Keratinocyte (primary cell): ENCODE results near the gene TM2D3. TPM values are rescaled to one million over a fixed set of nuclear protein-coding genes. Genes with fewer than 3 reads are reported as not detected.

Experiments
- DNase-seq: peaks from one replicate; pipeline ENCODE4 v3.0.0-alpha.2; 2011; ENCODE audit warnings: low read depth, missing footprints, low spot score
- FAIRE-seq: peaks from 2 replicates; lab custom pipeline; 2011; peaks lifted over from hg19 to GRCh38; lab: Jason Lieb, UNC
- H2AFZ ChIP-seq: 2 replicates; pipeline ENCODE4 v1.6.0; 2012; ENCODE audit warnings: low read length, control low read depth, inconsistent platforms; ENCODE audit not compliant: control insufficient read depth
- H3K27ac ChIP-seq: 2 replicates; pipeline ENCODE4 v1.5.1; 2011; ENCODE audit warnings: low read length; ENCODE audit not compliant: control insufficient read depth, insufficient read depth
- H3K27me3 ChIP-seq: 3 replicates; pipeline ENCODE4 v1.6.0; 2011; ENCODE audit warnings: low read length; ENCODE audit not compliant: control insufficient read depth, insufficient read depth; ENCODE audit errors: extremely low read depth
- H3K36me3 ChIP-seq, 2 experiments: 2 replicates in 1 of 2; 3 replicates in 1 of 2; pipeline ENCODE4 v1.5.1; 2011; ENCODE audit warnings: low read length in 2 of 2, mild to moderate bottlenecking in 1 of 2; ENCODE audit not compliant: control insufficient read depth in 2 of 2, insufficient read depth in 2 of 2; ENCODE audit errors: extremely low read depth in 1 of 2
- H3K4me1 ChIP-seq: 3 replicates; pipeline ENCODE4 v1.5.1; 2011; ENCODE audit warnings: low read length; ENCODE audit not compliant: control insufficient read depth, insufficient read depth; ENCODE audit errors: extremely low read depth
- H3K4me2 ChIP-seq: 3 replicates; pipeline ENCODE4 v1.6.0; 2011; ENCODE audit warnings: low read depth, low read length; ENCODE audit not compliant: control insufficient read depth, insufficient read depth; ENCODE audit errors: extremely low read depth
- H3K4me3 ChIP-seq, 3 experiments: fragments of 200-600 bp in 1 of 3; sonication (generic) in 1 of 3; 2 replicates in 2 of 3; 3 replicates in 1 of 3; pipeline ENCODE4 v1.5.1; 2011 to 2016; ENCODE audit warnings: low read length in 3 of 3, mild to moderate bottlenecking in 3 of 3, control low read depth in 2 of 3, inconsistent platforms in 1 of 3, low read depth in 1 of 3, mixed read lengths in 1 of 3, mixed run types in 1 of 3, moderate library complexity in 1 of 3; ENCODE audit not compliant: control insufficient read depth in 2 of 3, insufficient read depth in 2 of 3; ENCODE audit errors: extremely low read depth in 1 of 3
- H3K79me2 ChIP-seq: 2 replicates; pipeline ENCODE4 v1.6.0; 2012; ENCODE audit warnings: low read length; ENCODE audit not compliant: control insufficient read depth, insufficient read depth
- H3K9ac ChIP-seq: 3 replicates; pipeline ENCODE4 v1.6.0; 2011; ENCODE audit warnings: low read length; ENCODE audit not compliant: control insufficient read depth, insufficient read depth; ENCODE audit errors: extremely low read depth
- H3K9me1 ChIP-seq: 3 replicates; pipeline ENCODE4 v1.6.0; 2011; ENCODE audit warnings: low read length; ENCODE audit not compliant: control insufficient read depth, insufficient read depth; ENCODE audit errors: extremely low read depth
- H3K9me3 ChIP-seq: 2 replicates; pipeline ENCODE4 v1.5.1; 2012; ENCODE audit warnings: low read depth, low read length; ENCODE audit not compliant: control insufficient read depth
- H4K20me1 ChIP-seq: 3 replicates; pipeline ENCODE4 v1.6.0; 2011; ENCODE audit warnings: low read length; ENCODE audit not compliant: control insufficient read depth, insufficient read depth; ENCODE audit errors: extremely low read depth
- CTCF ChIP-seq, 3 experiments: IDR thresholded peaks in 1 of 3; conservative IDR thresholded peaks in 1 of 3; optimal IDR thresholded peaks in 1 of 3; 2 replicates in 2 of 3; 3 replicates in 1 of 3; pipeline versions ENCODE3 to v1.5.1; 2011; ENCODE audit warnings: low read length in 3 of 3, mild to moderate bottlenecking in 3 of 3, moderate library complexity in 2 of 3, control low read depth in 1 of 3, inconsistent platforms in 1 of 3; ENCODE audit not compliant: insufficient read depth in 2 of 3; ENCODE audit errors: extremely low read depth in 1 of 3
- EZH2 ChIP-seq: IDR thresholded peaks from one replicate; pipeline ENCODE4 v1.6.1; 2012; ENCODE audit warnings: inconsistent platforms, mild to moderate bottlenecking, low read length, moderate library complexity
- dilution Hi-C: fragments of 300-500 bp; cut with MboI; formaldehyde crosslinking; loops from one replicate; pipeline ENCODE4 v1.7.0; 2020; ENCODE audit warnings: low sequenced_read_pairs; ENCODE audit not compliant: extremely low pct_ligation_motif_present
- polyA plus RNA-seq, 5 experiments: library from polyadenylated mRNA; depleted of rRNA in 3 of 5; stranded (reverse) in 3 of 5; stranded (forward) in 1 of 5; unstranded in 1 of 5; fragments of >200 nt; gene quantifications; 1 replicate in 1 of 5; 2 replicates in 3 of 5; 3 replicates in 1 of 5; pipeline versions ENCODE4 v1.2.1 to v1.2.3, GENCODE V29; 2011 to 2012; ENCODE audit warnings: missing spikeins in 2 of 5, low read depth in 1 of 5, low replicate concordance in 1 of 5

TM2D3 gene
- polyA plus RNA-seq, 1 donor (not counting 4 experiments of a cell fraction or from before 2014, with no cell fraction given) = 56.7 TPM

- Histone ChIP-seq H3K9ac (no peak overlapping the region), H3K27ac (no peak overlapping the region), H3K9me1 (no peaks in the 10 kb centered on the region), H3K27me3 (peaks cover 33% of the 10 kb centered on the region), H3K9me3 (no peaks in the 10 kb centered on the region), H4K20me1 (no peaks in the 10 kb centered on the region), H3K36me3 (no peaks in the 10 kb centered on the region), H3K4me1 (peaks cover 12% of the 10 kb centered on the region), H3K4me3 (no peak overlapping the region), H2AFZ (no peak overlapping the region), H3K79me2 (no peaks in the 10 kb centered on the region), H3K4me2 (peak overlapping the region; percentile 57)
- TF ChIP-seq CTCF (optimal IDR thresholded peaks at IDR 0.05 in 1 of 3, IDR thresholded peaks at IDR 0.05 in 1 of 3, conservative IDR thresholded peaks at IDR 0.05 in 1 of 3; ENCODE audit: extremely low read depth in 1 of 3, insufficient read depth in 2 of 3, low read length in 3 of 3) (no peak), EZH2 (no peak)
- DNase-seq = no peak
- FAIRE-seq = no peak
- dilution Hi-C loops = no loop called here
Observed at GRCh38 chr15:101615414-101615985, 36.7 kb downstream of the TM2D3 start.

- dilution Hi-C loops = no loop called here
Observed at GRCh38 chr15:101614761-101615160, 37.4 kb downstream of the TM2D3 start.

More at GRCh38 chr15:101614761-101615160, 37.4 kb downstream of the TM2D3 start:
- Histone ChIP-seq H3K36me3 (no peaks in the 10 kb centered on the region), H3K9ac (no peak overlapping the region), H3K9me3 (no peaks in the 10 kb centered on the region), H3K27me3 (peaks cover 33% of the 10 kb centered on the region), H3K79me2 (no peaks in the 10 kb centered on the region), H3K27ac (no peak overlapping the region), H3K4me3 (no peak overlapping the region), H3K4me1 (peaks cover 12% of the 10 kb centered on the region), H4K20me1 (no peaks in the 10 kb centered on the region), H3K9me1 (no peaks in the 10 kb centered on the region), H2AFZ (no peak overlapping the region), H3K4me2 (no peak overlapping the region)
- no peak for DNase-seq
- no peak for FAIRE-seq
- TF ChIP-seq EZH2 (no peak), CTCF (optimal IDR thresholded peaks at IDR 0.05 in 1 of 3, IDR thresholded peaks at IDR 0.05 in 1 of 3, conservative IDR thresholded peaks at IDR 0.05 in 1 of 3; ENCODE audit: extremely low read depth in 1 of 3, insufficient read depth in 2 of 3, low read length in 3 of 3) (no peak)
